ENCODE results near the gene DRC7.

DNA sequence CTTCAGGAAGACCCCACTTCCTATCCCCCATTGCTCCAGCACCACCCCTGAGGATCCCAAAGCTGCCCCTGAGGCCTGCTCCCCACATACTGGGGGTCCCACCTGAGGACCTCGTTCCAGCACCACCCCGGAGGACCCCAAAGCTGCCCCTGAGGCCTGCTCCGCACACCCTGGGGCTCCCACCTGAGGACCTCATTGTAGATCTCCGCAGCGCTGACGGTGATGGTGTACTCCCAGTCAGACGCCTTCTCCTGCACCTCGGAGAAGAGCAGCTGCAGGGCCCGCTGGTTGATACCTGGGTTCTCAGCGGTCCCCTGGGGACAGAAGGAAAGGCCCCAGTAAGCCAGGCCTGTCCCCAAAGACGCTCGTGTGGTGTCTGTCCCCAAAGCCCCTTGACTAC is 67.4 kb downstream of the DRC7 start:
- TF ChIP-seq, protein P1, sequence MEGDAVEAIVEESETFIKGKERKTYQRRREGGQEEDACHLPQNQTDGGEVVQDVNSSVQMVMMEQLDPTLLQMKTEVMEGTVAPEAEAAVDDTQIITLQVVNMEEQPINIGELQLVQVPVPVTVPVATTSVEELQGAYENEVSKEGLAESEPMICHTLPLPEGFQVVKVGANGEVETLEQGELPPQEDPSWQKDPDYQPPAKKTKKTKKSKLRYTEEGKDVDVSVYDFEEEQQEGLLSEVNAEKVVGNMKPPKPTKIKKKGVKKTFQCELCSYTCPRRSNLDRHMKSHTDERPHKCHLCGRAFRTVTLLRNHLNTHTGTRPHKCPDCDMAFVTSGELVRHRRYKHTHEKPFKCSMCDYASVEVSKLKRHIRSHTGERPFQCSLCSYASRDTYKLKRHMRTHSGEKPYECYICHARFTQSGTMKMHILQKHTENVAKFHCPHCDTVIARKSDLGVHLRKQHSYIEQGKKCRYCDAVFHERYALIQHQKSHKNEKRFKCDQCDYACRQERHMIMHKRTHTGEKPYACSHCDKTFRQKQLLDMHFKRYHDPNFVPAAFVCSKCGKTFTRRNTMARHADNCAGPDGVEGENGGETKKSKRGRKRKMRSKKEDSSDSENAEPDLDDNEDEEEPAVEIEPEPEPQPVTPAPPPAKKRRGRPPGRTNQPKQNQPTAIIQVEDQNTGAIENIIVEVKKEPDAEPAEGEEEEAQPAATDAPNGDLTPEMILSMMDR (IDR thresholded peaks at IDR 0.05), result no peak
- TF ChIP-seq POLR2A (IDR thresholded peaks at IDR 0.05), result no peak

Measured in Peyer's patch (tissue), 4 donors.